MM.1S (cell line): ENCODE results near the gene CALB2.

Experiments
- CTCF ChIP-seq: fragments of 300-600 bp; sonication (generic); IDR thresholded peaks from 2 replicates; pipeline ENCODE4 v1.5.1; 2016; ENCODE audit warnings: antibody characterized with exemption, low read length, mixed read lengths
- EZH2 ChIP-seq: fragments of 300-600 bp; sonication (generic); optimal IDR thresholded peaks from 2 replicates; pipeline ENCODE3; 2017; ENCODE audit warnings: low read depth, mild to moderate bottlenecking, antibody characterized with exemption, low read length, mixed read lengths

- TF ChIP-seq CTCF (no peak), EZH2 (no peak)
Measured at GRCh38 chr16:71348262-71349085, 10.0 kb upstream of the CALB2 start.
